Activated naive CD8-positive, alpha-beta T cell treated with anti-CD3 and anti-CD28 coated beads, Interleukin-2, amount 10 ng/mL, durations not matched to agents 7 days and 5 days (primary cell): ENCODE data around the gene AMN. TPM values are rescaled to one million over a fixed set of nuclear protein-coding genes. Genes with fewer than 3 reads are reported as not detected.

Experiments used
- ATAC-seq: fragments of 150-1000 bp; cut with Tn5 transposase; one replicate; pipeline ENCODE4 v1.10.0; 2021; ENCODE audit warnings: low read depth, moderate library complexity
- POLR2A ChIA-PET: fragments of 350-600 bp; sonication (Branson Sonifier 250); formaldehyde crosslinking; loops from one replicate; lab custom pipeline; 2021; ENCODE audit warnings: antibody characterized with exemption; lab: Charles Lee
- DNase-seq: peaks from one replicate; pipeline ENCODE4 v3.0.0; 2021
- H3K27ac Mint-ChIP-seq: one replicate; pipeline ENCODE4 v1.8.0; 2022; ENCODE audit warnings: mild to moderate bottlenecking, mixed read lengths
- H3K27me3 Mint-ChIP-seq: one replicate; pipeline ENCODE4 v1.8.0; 2022; ENCODE audit warnings: mild to moderate bottlenecking, moderate library complexity, mixed read lengths
- H3K36me3 Mint-ChIP-seq: one replicate; pipeline ENCODE4 v1.8.0; 2021; ENCODE audit warnings: mild to moderate bottlenecking, mixed read lengths
- H3K4me1 Mint-ChIP-seq: one replicate; pipeline ENCODE4 v1.8.0; 2021; ENCODE audit warnings: mixed read lengths
- H3K4me3 Mint-ChIP-seq: one replicate; pipeline ENCODE4 v1.8.0; 2022; ENCODE audit warnings: mild to moderate bottlenecking, moderate library complexity, mixed read lengths
- H3K9me3 Mint-ChIP-seq: one replicate; pipeline ENCODE4 v1.8.0; 2021; ENCODE audit warnings: mixed read lengths
- total RNA-seq, 2 experiments: library from RNA; stranded (reverse); gene quantifications; one replicate each; pipeline ENCODE4 v1.2.3, GENCODE V29; 2021

Gene AMN
- total RNA-seq, 2 experiments from 2014 or later: 2.5 to 2.9 TPM

DNA sequence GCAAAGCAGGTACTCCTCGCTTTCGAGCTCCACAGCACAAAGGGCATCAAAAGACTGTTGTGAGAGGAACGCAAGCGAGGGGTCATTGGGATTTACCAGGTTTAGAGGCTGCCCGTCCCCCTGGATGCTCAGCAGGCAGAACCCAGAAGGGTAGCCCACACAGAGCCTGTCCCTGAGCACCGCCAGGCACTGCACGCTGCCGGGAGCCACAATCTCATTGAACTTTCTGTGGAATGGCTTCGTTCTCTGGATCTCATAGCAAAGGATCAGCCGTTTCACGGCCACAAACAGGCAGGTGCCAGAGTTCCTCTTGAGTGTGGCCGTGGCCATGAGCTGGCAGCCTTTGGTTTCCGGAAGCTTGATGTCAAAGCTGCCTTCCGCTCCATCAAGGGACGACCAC, 21.5 kb downstream of the AMN start:
- POLR2A ChIA-PET: no interaction called here
- Mint-ChIP-seq H3K27me3 (no peaks in the 10 kb centered on the region), H3K9me3 (no peaks in the 10 kb centered on the region), H3K27ac (peak overlapping the region; percentile 42), H3K4me1 (peaks cover 12% of the 10 kb centered on the region), H3K36me3 (no peaks in the 10 kb centered on the region), H3K4me3 (no peak overlapping the region)
- ATAC-seq: no peak
- no peak for DNase-seq

GRCh38 chr14:102944448-102945330, 22.2 kb downstream of the AMN start:
- H3K27me3 Mint-ChIP-seq: no peaks in the 10 kb centered on the region
- no peaks in the 10 kb centered on the region for H3K36me3 Mint-ChIP-seq
- no peaks in the 10 kb centered on the region for H3K9me3 Mint-ChIP-seq
- DNase-seq (no peak), ATAC-seq (no peak)
- H3K4me1 Mint-ChIP-seq: peaks cover 19% of the 10 kb centered on the region
- H3K4me3 Mint-ChIP-seq: no peak overlapping the region
- POLR2A ChIA-PET: interaction anchor here (0.5 kb wide), 1 partner anchor 638 kb away, joined by 6 read pairs; no protein-coding TSS in a partner anchor
- H3K27ac Mint-ChIP-seq: peak overlapping the region; percentile 42

GRCh38 chr14:102945346-102946130, 23.1 kb downstream of the AMN start:
- no peaks in the 10 kb centered on the region for H3K36me3 Mint-ChIP-seq
- H3K4me3 Mint-ChIP-seq: no peak overlapping the region
- DNase-seq (no peak), ATAC-seq (no peak)
- no peaks in the 10 kb centered on the region for H3K27me3 Mint-ChIP-seq
- H3K4me1 Mint-ChIP-seq: peaks cover 19% of the 10 kb centered on the region
- POLR2A ChIA-PET: no interaction called here
- H3K9me3 Mint-ChIP-seq: no peaks in the 10 kb centered on the region
- no peak overlapping the region for H3K27ac Mint-ChIP-seq

- DNase-seq: no peak
- Mint-ChIP-seq H3K27me3 (no peaks in the 10 kb centered on the region), H3K4me1 (peaks cover 19% of the 10 kb centered on the region), H3K4me3 (no peak overlapping the region), H3K36me3 (no peaks in the 10 kb centered on the region), H3K27ac (peak overlapping the region; percentile 79), H3K9me3 (no peaks in the 10 kb centered on the region)
- no peak for ATAC-seq
- POLR2A ChIA-PET: interaction anchor here (1.5 kb wide), 1 partner anchor 173 kb away, joined by 3 read pairs; no protein-coding TSS in a partner anchor
Observed at GRCh38 chr14:102947321-102948103, 25.0 kb downstream of the AMN start.

DNA sequence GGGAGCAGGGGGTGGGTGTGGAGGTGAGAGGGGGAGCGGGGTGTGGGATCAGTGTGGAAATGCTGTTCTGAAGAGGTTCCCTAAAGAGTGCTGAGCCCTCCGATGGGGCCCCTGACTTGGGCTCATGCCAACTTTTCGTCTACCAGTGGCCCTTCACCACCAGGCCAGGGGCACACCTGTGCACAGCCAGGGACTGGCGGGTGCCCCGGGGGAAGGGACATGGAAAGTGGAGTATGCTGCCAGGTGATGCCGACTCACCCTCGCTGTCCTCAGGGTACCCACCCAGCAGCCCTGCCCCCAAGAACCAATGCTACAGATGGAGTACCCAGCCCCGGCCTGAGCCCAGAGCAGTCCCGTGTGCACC, 26.2 kb downstream of the AMN start:
- Mint-ChIP-seq H3K36me3 (no peaks in the 10 kb centered on the region), H3K27ac (peak overlapping the region; percentile 86), H3K9me3 (no peaks in the 10 kb centered on the region), H3K4me1 (peaks cover 19% of the 10 kb centered on the region), H3K4me3 (peak overlapping the region; percentile 43), H3K27me3 (no peaks in the 10 kb centered on the region)
- DNase-seq (no peak), ATAC-seq (no peak)
- POLR2A ChIA-PET: interaction anchor here (0.7 kb wide), 1 partner anchor 48 kb away, joined by 3 read pairs; no protein-coding TSS in a partner anchor

GRCh38 chr14:102949062-102949800, 26.8 kb downstream of the AMN start:
- ATAC-seq (peak; percentile 91), DNase-seq (peak; percentile 63)
- H3K9me3 Mint-ChIP-seq: no peaks in the 10 kb centered on the region
- H3K4me1 Mint-ChIP-seq: peaks cover 19% of the 10 kb centered on the region
- peak overlapping the region; percentile 86 for H3K27ac Mint-ChIP-seq
- H3K36me3 Mint-ChIP-seq: no peaks in the 10 kb centered on the region
- no peaks in the 10 kb centered on the region for H3K27me3 Mint-ChIP-seq
- peak overlapping the region; percentile 43 for H3K4me3 Mint-ChIP-seq
- POLR2A ChIA-PET: interaction anchor here (0.7 to 0.8 kb wide), 2 partner anchors 14 to 48 kb away, joined by 3 to 5 read pairs; no protein-coding TSS in a partner anchor

DNA sequence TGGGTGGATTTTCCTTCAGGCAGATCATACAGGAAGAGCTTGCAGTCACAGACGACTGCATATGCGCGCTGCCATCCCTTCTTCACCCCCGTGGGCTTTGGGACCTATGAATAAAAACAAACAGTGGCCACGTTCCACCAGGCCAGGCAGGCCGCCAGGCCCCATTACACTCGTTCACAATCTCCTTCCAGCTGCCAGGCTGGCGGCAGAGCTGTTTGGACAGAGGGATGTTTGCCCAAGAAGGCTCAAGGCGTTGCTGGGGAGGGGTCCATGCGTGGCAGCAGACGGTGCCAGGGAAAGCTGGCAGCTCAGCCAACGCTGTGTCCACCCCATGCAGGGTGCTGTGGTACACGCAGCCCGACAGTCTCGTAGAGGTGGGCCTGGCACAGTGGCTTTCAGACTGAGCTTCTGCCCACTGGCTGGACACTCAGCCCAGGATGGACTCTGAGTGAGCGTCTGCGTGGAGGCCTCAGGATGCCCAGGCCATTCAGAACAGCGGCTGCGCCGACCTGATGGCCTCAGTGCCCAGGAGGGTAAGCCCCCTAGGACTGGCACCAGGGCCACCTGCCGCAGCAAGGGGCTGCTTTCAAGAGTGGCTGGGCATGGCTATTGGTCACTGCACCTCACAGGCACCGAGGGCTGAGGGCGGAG, 27.5 kb downstream of the AMN start:
- Mint-ChIP-seq H3K4me3 (no peak overlapping the region), H3K9me3 (no peaks in the 10 kb centered on the region), H3K36me3 (no peaks in the 10 kb centered on the region), H3K27ac (peak overlapping the region; percentile 86), H3K27me3 (no peaks in the 10 kb centered on the region), H3K4me1 (peaks cover 19% of the 10 kb centered on the region)
- POLR2A ChIA-PET: interaction anchor here (0.8 kb wide), 1 partner anchor 15 kb away, joined by 5 read pairs; no protein-coding TSS in a partner anchor
- ATAC-seq (no peak), DNase-seq (no peak)

- Mint-ChIP-seq H3K4me1 (peaks cover 19% of the 10 kb centered on the region), H3K36me3 (no peaks in the 10 kb centered on the region), H3K27me3 (no peaks in the 10 kb centered on the region), H3K27ac (no peak overlapping the region), H3K9me3 (no peaks in the 10 kb centered on the region), H3K4me3 (no peak overlapping the region)
- POLR2A ChIA-PET: no interaction called here
- ATAC-seq (no peak), DNase-seq (no peak)
Observed at GRCh38 chr14:102951034-102951433, 28.6 kb downstream of the AMN start.

GRCh38 chr14:102951799-102952198, 29.3 kb downstream of the AMN start:
- H3K27ac Mint-ChIP-seq: no peak overlapping the region
- peaks cover 15% of the 10 kb centered on the region for H3K4me1 Mint-ChIP-seq
- POLR2A ChIA-PET: no interaction called here
- DNase-seq (no peak), ATAC-seq (no peak)
- H3K36me3 Mint-ChIP-seq: no peaks in the 10 kb centered on the region
- no peaks in the 10 kb centered on the region for H3K9me3 Mint-ChIP-seq
- no peak overlapping the region for H3K4me3 Mint-ChIP-seq
- no peaks in the 10 kb centered on the region for H3K27me3 Mint-ChIP-seq

DNA sequence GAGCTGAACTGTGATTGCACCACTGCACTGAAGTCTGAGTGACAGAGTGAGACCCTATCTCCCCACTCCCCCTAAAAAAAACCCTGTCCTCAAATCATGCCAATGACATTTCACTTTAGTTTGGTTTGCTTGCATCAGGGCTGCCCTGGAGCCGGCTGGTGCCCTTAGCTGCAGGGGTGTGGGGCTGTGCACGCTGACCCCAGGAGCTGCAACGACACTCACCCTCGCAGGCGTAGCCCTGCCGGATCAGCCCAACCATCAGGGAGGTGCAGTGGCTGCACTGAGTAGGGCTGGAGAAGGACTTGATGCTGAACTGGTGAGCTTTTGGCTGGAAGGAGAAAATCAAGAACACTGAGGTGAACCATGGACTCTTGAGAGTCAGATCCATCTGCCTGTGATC, 29.8 kb downstream of the AMN start:
- no peak overlapping the region for H3K27ac Mint-ChIP-seq
- peaks cover 11% of the 10 kb centered on the region for H3K4me1 Mint-ChIP-seq
- no peak for ATAC-seq
- no peak for DNase-seq
- no peak overlapping the region for H3K4me3 Mint-ChIP-seq
- H3K27me3 Mint-ChIP-seq: no peaks in the 10 kb centered on the region
- no peaks in the 10 kb centered on the region for H3K9me3 Mint-ChIP-seq
- no peaks in the 10 kb centered on the region for H3K36me3 Mint-ChIP-seq
- POLR2A ChIA-PET: no interaction called here

DNA sequence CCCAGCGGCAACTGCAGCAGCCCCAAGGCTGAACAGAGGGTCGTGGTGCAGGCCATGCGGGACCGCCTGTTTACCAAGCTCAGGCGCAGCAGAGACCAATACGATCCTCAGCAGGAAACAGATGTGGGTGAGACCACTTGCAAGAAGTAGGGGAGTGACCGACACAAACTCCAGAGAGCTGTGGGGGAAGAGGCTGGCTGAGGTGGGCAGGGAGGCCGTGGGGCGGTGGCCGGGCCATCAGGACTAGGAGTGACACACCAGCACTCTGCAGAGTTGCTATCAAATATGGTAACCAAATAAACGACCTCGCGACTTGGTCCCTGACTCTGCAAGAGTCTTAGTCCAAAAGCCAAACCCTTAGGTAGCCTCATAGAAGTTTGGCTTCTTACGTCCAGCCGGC, 30.6 kb downstream of the AMN start:
- Mint-ChIP-seq H3K4me1 (peaks cover 10% of the 10 kb centered on the region), H3K4me3 (no peak overlapping the region), H3K9me3 (no peaks in the 10 kb centered on the region), H3K27ac (no peak overlapping the region), H3K36me3 (no peaks in the 10 kb centered on the region), H3K27me3 (no peaks in the 10 kb centered on the region)
- ATAC-seq: no peak
- POLR2A ChIA-PET: no interaction called here
- DNase-seq: no peak

DNA sequence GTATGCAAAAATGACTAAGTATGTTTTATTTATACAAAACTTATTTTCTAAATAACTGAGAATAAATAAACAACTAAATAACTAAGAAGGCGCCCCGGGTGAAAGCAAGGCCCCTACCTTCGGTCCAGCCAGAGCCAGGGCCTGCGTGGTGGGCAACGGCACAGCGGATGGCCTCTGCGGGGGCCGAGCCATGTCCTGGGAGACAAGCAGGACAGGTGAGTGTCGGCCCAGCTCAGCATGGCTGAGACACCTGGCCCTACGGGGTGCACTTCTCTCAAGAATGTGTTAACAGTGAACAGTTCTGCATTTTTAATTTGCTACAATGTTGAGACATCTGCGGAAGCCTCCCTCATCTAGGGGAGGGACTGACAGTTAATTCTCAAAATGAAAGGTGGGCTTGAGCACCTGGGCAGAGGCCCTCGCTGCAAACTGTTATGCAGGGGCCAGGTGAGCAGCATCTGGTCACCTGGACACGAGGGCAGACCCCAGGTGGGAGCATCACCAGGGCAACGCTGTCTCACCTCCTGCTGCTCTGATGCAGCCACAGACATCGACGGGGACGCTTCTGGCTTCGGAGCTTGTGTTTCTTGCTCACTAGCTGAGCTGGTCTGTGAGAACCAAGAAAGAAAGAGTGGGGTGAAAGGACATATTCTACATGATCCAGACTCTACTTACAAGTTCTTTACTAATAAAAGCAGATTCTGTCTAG, 31.8 kb downstream of the AMN start:
- POLR2A ChIA-PET: no interaction called here
- no peaks in the 10 kb centered on the region for H3K27me3 Mint-ChIP-seq
- no peaks in the 10 kb centered on the region for H3K9me3 Mint-ChIP-seq
- ATAC-seq (no peak), DNase-seq (no peak)
- no peak overlapping the region for H3K4me3 Mint-ChIP-seq
- H3K36me3 Mint-ChIP-seq: no peaks in the 10 kb centered on the region
- H3K4me1 Mint-ChIP-seq: peaks cover 4% of the 10 kb centered on the region
- H3K27ac Mint-ChIP-seq: no peak overlapping the region
